Activated CD8-positive, alpha-beta memory T cell treated with anti-CD3 and anti-CD28 coated beads for 36 hours (primary cell): ENCODE data around the gene CCDC177. TPM values are rescaled to one million over a fixed set of nuclear protein-coding genes. Genes with fewer than 3 reads are reported as not detected.
"Not testable (repeated sequence)": the region's sequence is repeated elsewhere in the genome, so short reads cannot be mapped to it uniquely, and the experiment has no call there.

Experiments used
- CTCF ChIA-PET: fragments of 350-600 bp; sonication (Branson Sonifier 250); formaldehyde crosslinking; loops from one replicate; lab custom pipeline; 2021; ENCODE audit warnings: antibody characterized with exemption; lab: Charles Lee
- POLR2A ChIA-PET: fragments of 350-600 bp; sonication (Branson Sonifier 250); formaldehyde crosslinking; loops from one replicate; lab custom pipeline; 2021; ENCODE audit warnings: antibody characterized with exemption; lab: Charles Lee
- total RNA-seq, 2 experiments: library from RNA; stranded (reverse); gene quantifications; one replicate each; pipeline ENCODE4 v1.2.3, GENCODE V29; 2021

Gene CCDC177
- total RNA-seq, 2 experiments from 2014 or later, result 0.04 TPM; not detected in 1

GRCh38 chr14:69610020-69610873 is 35.6 kb upstream of the CCDC177 start:
- ChIA-PET CTCF (interaction anchor here (3.8 kb wide), 1 partner anchor 117 kb away, joined by 18 read pairs; no protein-coding TSS in a partner anchor), POLR2A (interaction anchor here (0.5 to 1.5 kb wide), 5 partner anchors 15 to 117 kb away, joined by 4 to 9 read pairs (median 5); no protein-coding TSS in a partner anchor)

GRCh38 chr14:69606258-69607184 is 31.9 kb upstream of the CCDC177 start:
- ChIA-PET POLR2A (no interaction called here), CTCF (interaction anchor here (2.0 to 2.7 kb wide), 2 partner anchors 21 to 120 kb away, joined by 9 to 11 read pairs; no protein-coding TSS in a partner anchor)

- ChIA-PET POLR2A (no interaction called here), CTCF (interaction anchor here (0.5 to 2.7 kb wide), 4 partner anchors 20 to 1874 kb away, joined by 3 to 11 read pairs (median 6); partner anchors contain the start of gene CCDC177)
Observed at GRCh38 chr14:69605738-69606137, 31.1 kb upstream of the CCDC177 start.

GRCh38 chr14:69600304-69600891 is 25.7 kb upstream of the CCDC177 start:
- ChIA-PET POLR2A (no interaction called here), CTCF (interaction anchor here (1.1 to 2.1 kb wide), 3 partner anchors 17 to 127 kb away, joined by 3 to 9 read pairs (median 3); no protein-coding TSS in a partner anchor)

GRCh38 chr14:69599431-69599830 is 24.8 kb upstream of the CCDC177 start:
- POLR2A ChIA-PET, result not testable (repeated sequence)
- CTCF ChIA-PET, result interaction anchor here (2.1 kb wide), 1 partner anchor 128 kb away, joined by 9 read pairs; no protein-coding TSS in a partner anchor

GRCh38 chr14:69595336-69595735 is 20.7 kb upstream of the CCDC177 start:
- ChIA-PET POLR2A (no interaction called here), CTCF (interaction anchor here (1.5 kb wide), 1 partner anchor 131 kb away, joined by 3 read pairs; no protein-coding TSS in a partner anchor)

GRCh38 chr14:69594846-69595245 is 20.2 kb upstream of the CCDC177 start:
- POLR2A ChIA-PET, result no interaction called here
- CTCF ChIA-PET, result interaction anchor here (1.5 kb wide), 1 partner anchor 132 kb away, joined by 3 read pairs; no protein-coding TSS in a partner anchor

GRCh38 chr14:69593018-69593677 is 18.5 kb upstream of the CCDC177 start:
- CTCF ChIA-PET, result interaction anchor here (1.6 to 1.8 kb wide), 2 partner anchors 16 to 134 kb away, joined by 3 to 5 read pairs; no protein-coding TSS in a partner anchor
- POLR2A ChIA-PET, result no interaction called here

- ChIA-PET CTCF (no interaction called here), POLR2A (no interaction called here)
Observed at GRCh38 chr14:69591317-69591716, 16.6 kb upstream of the CCDC177 start.

GRCh38 chr14:69587389-69587788 is 12.7 kb upstream of the CCDC177 start:
- CTCF ChIA-PET, result interaction anchor here (3.7 kb wide), 1 partner anchor 139 kb away, joined by 28 read pairs; no protein-coding TSS in a partner anchor
- POLR2A ChIA-PET, result no interaction called here

- ChIA-PET CTCF (interaction anchor here (0.5 to 3.7 kb wide), 6 partner anchors 14 to 209 kb away, joined by 3 to 28 read pairs (median 3); no protein-coding TSS in a partner anchor), POLR2A (interaction anchor here (1.2 kb wide), 1 partner anchor 140 kb away, joined by 3 read pairs; no protein-coding TSS in a partner anchor)
Observed at GRCh38 chr14:69586404-69586803, 11.7 kb upstream of the CCDC177 start.

- CTCF ChIA-PET, result interaction anchor here (0.5 to 3.7 kb wide), 17 partner anchors 8 to 452 kb away, joined by 3 to 28 read pairs (median 4); partner anchors contain the start of gene CCDC177
- POLR2A ChIA-PET, result interaction anchor here (0.7 kb wide), 1 partner anchor 143 kb away, joined by 7 read pairs; no protein-coding TSS in a partner anchor
Observed at GRCh38 chr14:69584389-69584788, 9.7 kb upstream of the CCDC177 start.

GRCh38 chr14:69582829-69583228 is 8.2 kb upstream of the CCDC177 start:
- ChIA-PET POLR2A (no interaction called here), CTCF (interaction anchor here (0.6 to 1.4 kb wide), 4 partner anchors 18 to 145 kb away, joined by 3 to 7 read pairs (median 4); no protein-coding TSS in a partner anchor)

- ChIA-PET CTCF (interaction anchor here (0.6 to 1.4 kb wide), 3 partner anchors 22 to 145 kb away, joined by 3 to 7 read pairs (median 5); no protein-coding TSS in a partner anchor), POLR2A (no interaction called here)
Observed at GRCh38 chr14:69582212-69582611, 7.5 kb upstream of the CCDC177 start.

GRCh38 chr14:69581316-69581935 is 6.8 kb upstream of the CCDC177 start:
- CTCF ChIA-PET, result interaction anchor here (0.5 kb wide), 1 partner anchor 58 kb away, joined by 3 read pairs; no protein-coding TSS in a partner anchor
- POLR2A ChIA-PET, result no interaction called here

- ChIA-PET CTCF (interaction anchor here (1.0 to 1.4 kb wide), 2 partner anchors 147 to 151 kb away, joined by 3 read pairs; no protein-coding TSS in a partner anchor), POLR2A (no interaction called here)
Observed at GRCh38 chr14:69580009-69580577, 5.4 kb upstream of the CCDC177 start.
